Peyer's patch (tissue), 4 donors: Measurements from ENCODE around the gene ZNF646. TPM values are rescaled to one million over a fixed set of nuclear protein-coding genes. Genes with fewer than 3 reads are reported as not detected.
"Not testable (repeated sequence)": the region's sequence is repeated elsewhere in the genome, so short reads cannot be mapped to it uniquely, and the experiment has no call there.

Source experiments
- DNase-seq, 3 donors: peaks; one replicate each; pipeline ENCODE4 v3.0.0-alpha.2; 2017 to 2019
- H3K27ac ChIP-seq, 4 donors: fragments of 200-600 bp; sonication (generic); one replicate each; pipeline ENCODE4 v1.5.1; 2016 to 2019
- H3K27me3 ChIP-seq, 2 donors: fragments of 200-600 bp; sonication (generic); one replicate each; pipeline ENCODE4 v1.5.1; 2019
- H3K36me3 ChIP-seq, 3 donors: fragments of 200-600 bp; sonication (generic); one replicate each; pipeline ENCODE4 v1.5.1; 2016 to 2019
- H3K4me1 ChIP-seq, 4 donors: fragments of 200-600 bp; sonication (generic); one replicate each; pipeline ENCODE4 v1.5.1; 2016 to 2019
- H3K4me3 ChIP-seq, 4 donors: fragments of 200-600 bp; sonication (generic); 1 replicate in 3 of 4; 2 replicates in 1 of 4; pipeline ENCODE4 v1.5.1; 2016 to 2019; ENCODE audit warnings: mild to moderate bottlenecking in 1 of 4
- H3K9me3 ChIP-seq, 4 donors: fragments of 200-600 bp; sonication (generic); one replicate each; pipeline ENCODE4 v1.5.1; 2016 to 2019; ENCODE audit warnings: mild to moderate bottlenecking in 1 of 4
- CTCF ChIP-seq, 6 experiments: fragments of 450-650 bp in 4 of 6; fragments of 200-600 bp in 2 of 6; sonication (generic) in 1 of 6; IDR thresholded peaks; one replicate each; pipeline ENCODE4 v1.5.1; 2017 to 2019; ENCODE audit warnings: antibody characterized with exemption in 6 of 6, mild to moderate bottlenecking in 3 of 6, moderate library complexity in 1 of 6
- POLR2A ChIP-seq, 2 donors: fragments of 450-650 bp; IDR thresholded peaks; one replicate each; pipeline ENCODE4 v1.5.1; 2017; ENCODE audit warnings: antibody characterized with exemption in 2 of 2, mild to moderate bottlenecking in 2 of 2, moderate library complexity in 2 of 2
- total RNA-seq, 4 donors: library from RNA; depleted of rRNA; stranded (reverse); fragments of >200 nt; gene quantifications; one replicate each; pipeline ENCODE4 v1.1.0, GENCODE V29; 2016

The ZNF646 gene
- total RNA-seq, 4 donors from 2014 or later = 11.6 to 42.1 (median 29.8) TPM

- no peak overlapping the region for H3K27ac ChIP-seq
- DNase-seq = no peak
- H3K27me3 ChIP-seq = no peaks in the 10 kb centered on the region
- peaks cover 0 to 31% (median 0%) of the 10 kb centered on the region in 3 donors for H3K36me3 ChIP-seq
- no peak overlapping the region for H3K4me3 ChIP-seq
- H3K4me1 ChIP-seq = peaks cover 0 to 19% (median 13%) of the 10 kb centered on the region in 4 donors
- TF ChIP-seq CTCF (IDR thresholded peaks at IDR 0.05) = no peak
- TF ChIP-seq POLR2A (IDR thresholded peaks at IDR 0.05) = no peak
- no peaks in the 10 kb centered on the region for H3K9me3 ChIP-seq
These were observed 18.1 kb downstream of the ZNF646 start for GRCh38 chr16:31092330-31092729.

GRCh38 chr16:31093132-31093703 is 19.0 kb downstream of the ZNF646 start:
- H3K4me1 ChIP-seq = peaks cover 0 to 19% (median 13%) of the 10 kb centered on the region in 4 donors
- H3K9me3 ChIP-seq = no peaks in the 10 kb centered on the region
- H3K36me3 ChIP-seq = peaks cover 0 to 31% (median 0%) of the 10 kb centered on the region in 3 donors
- peak in 2 of 3 donors; percentile 71 to 81 for DNase-seq
- peak in 1 of 2 donors; percentile 52 for TF ChIP-seq POLR2A (IDR thresholded peaks at IDR 0.05)
- no peak for TF ChIP-seq CTCF (IDR thresholded peaks at IDR 0.05)
- no peaks in the 10 kb centered on the region for H3K27me3 ChIP-seq
- peak overlapping the region in 1 of 4 donors; percentile 67 for H3K27ac ChIP-seq
- peak overlapping the region in 2 of 4 donors; percentile 70 to 71 for H3K4me3 ChIP-seq

- peak overlapping the region; percentile 85 to 91 (median 88) for H3K27ac ChIP-seq
- no peak for TF ChIP-seq CTCF (IDR thresholded peaks at IDR 0.05)
- TF ChIP-seq POLR2A (IDR thresholded peaks at IDR 0.05) = no peak
These were observed 19.8 kb downstream of the ZNF646 start for GRCh38 chr16:31094088-31094423.

GRCh38 chr16:31094424-31095120 is 20.4 kb downstream of the ZNF646 start, which contains the start of gene VKORC1:
Gene VKORC1, minus strand, starts transcription at chr16:31094797. Its CDS starts 68 bp downstream, at chr16:31094729.
- Histone ChIP-seq H3K9me3 (no peaks in the 10 kb centered on the region), H3K36me3 (peaks cover 0 to 19% (median 0%) of the 10 kb centered on the region in 3 donors), H3K27me3 (no peaks in the 10 kb centered on the region), H3K27ac (peak within 1 kb of the TSS; percentile 85 to 91 (median 88)), H3K4me1 (peaks cover 0 to 19% (median 13%) of the 10 kb centered on the region in 4 donors), H3K4me3 (peak within 1 kb of the TSS; percentile 70 to 79 (median 74))
- peak; percentile 74 to 91 for TF ChIP-seq POLR2A (IDR thresholded peaks at IDR 0.05)
- TF ChIP-seq CTCF (IDR thresholded peaks at IDR 0.05) = peak in 2 of 6 experiments; percentile 20 to 26
- peak; percentile 89 to 97 (median 96) for DNase-seq

More at GRCh38 chr16:31094088-31094423, 19.8 kb downstream of the ZNF646 start:
- Histone ChIP-seq H3K9me3 (no peaks in the 10 kb centered on the region), H3K4me1 (peaks cover 0 to 19% (median 13%) of the 10 kb centered on the region in 4 donors), H3K4me3 (peak overlapping the region; percentile 70 to 79 (median 74)), H3K36me3 (peaks cover 0 to 24% (median 0%) of the 10 kb centered on the region in 3 donors), H3K27me3 (no peaks in the 10 kb centered on the region)
- peak in 1 of 3 donors; percentile 51 for DNase-seq

GRCh38 chr16:31099860-31100638 is 25.8 kb downstream of the ZNF646 start:
- peak in 1 of 3 donors; percentile 47 for DNase-seq
- no peaks in the 10 kb centered on the region for H3K27me3 ChIP-seq
- no peak overlapping the region for H3K4me3 ChIP-seq
- TF ChIP-seq POLR2A (IDR thresholded peaks at IDR 0.05) (no peak), CTCF (IDR thresholded peaks at IDR 0.05) (no peak)
- no peak overlapping the region for H3K27ac ChIP-seq
- H3K36me3 ChIP-seq = no peaks in the 10 kb centered on the region
- H3K9me3 ChIP-seq = no peaks in the 10 kb centered on the region
- peaks cover 0 to 12% (median 7%) of the 10 kb centered on the region in 4 donors for H3K4me1 ChIP-seq

GRCh38 chr16:31100876-31101641 is 26.8 kb downstream of the ZNF646 start:
- H3K27ac ChIP-seq, H3K27me3 ChIP-seq, H3K36me3 ChIP-seq, H3K9me3 ChIP-seq, H3K4me1 ChIP-seq, DNase-seq, H3K4me3 ChIP-seq: not testable (repeated sequence)
